H9 (cell line): Measurements from ENCODE around the gene BTBD6. TPM values are rescaled to one million over a fixed set of nuclear protein-coding genes. Genes with fewer than 3 reads are reported as not detected.

Experiments used
- DNase-seq: peaks from one replicate; pipeline ENCODE4 v3.0.0-alpha.2; 2017
- H2AFZ ChIP-seq: one replicate; pipeline ENCODE4 v1.6.1; 2013; ENCODE audit warnings: mild to moderate bottlenecking, low read length, control low read depth, moderate library complexity
- H2AK5ac ChIP-seq: 2 replicates; pipeline ENCODE4 v1.6.1; 2013; ENCODE audit warnings: low read length, control low read depth, mixed read lengths; ENCODE audit not compliant: insufficient read length
- H2BK120ac ChIP-seq: one replicate; pipeline ENCODE4 v1.6.1; 2013; ENCODE audit warnings: low read depth, mild to moderate bottlenecking, low read length, control low read depth, inconsistent platforms; ENCODE audit not compliant: poor library complexity, severe bottlenecking
- H2BK12ac ChIP-seq: 2 replicates; pipeline ENCODE4 v1.6.1; 2013; ENCODE audit warnings: low read length, control low read depth, mixed read lengths, low read depth; ENCODE audit not compliant: insufficient read length
- H2BK15ac ChIP-seq: 2 replicates; pipeline ENCODE4 v1.6.1; 2013; ENCODE audit warnings: low read depth, low read length, control low read depth
- H2BK20ac ChIP-seq: one replicate; pipeline ENCODE4 v1.6.1; 2013; ENCODE audit warnings: low read depth, mild to moderate bottlenecking, low read length, control low read depth, inconsistent platforms; ENCODE audit not compliant: poor library complexity, severe bottlenecking
- H2BK5ac ChIP-seq: 2 replicates; pipeline ENCODE4 v1.6.1; 2013; ENCODE audit warnings: low read length, control low read depth, mixed read lengths; ENCODE audit not compliant: insufficient read length
- H3K14ac ChIP-seq: 2 replicates; pipeline ENCODE4 v1.6.1; 2013; ENCODE audit warnings: low read length, control low read depth; ENCODE audit not compliant: insufficient read depth
- H3K18ac ChIP-seq: 2 replicates; pipeline ENCODE4 v1.6.1; 2013; ENCODE audit warnings: low read depth, mild to moderate bottlenecking, mixed read lengths, low read length, control low read depth; ENCODE audit not compliant: insufficient read length
- H3K23ac ChIP-seq: 2 replicates; pipeline ENCODE4 v1.6.1; 2013; ENCODE audit warnings: low read length, control low read depth, mixed read lengths, low read depth; ENCODE audit not compliant: insufficient read length
- H3K23me2 ChIP-seq: 2 replicates; pipeline ENCODE4 v1.6.1; 2013; ENCODE audit warnings: low read depth, mild to moderate bottlenecking, mixed read lengths, low read length, control low read depth; ENCODE audit not compliant: insufficient read length, poor library complexity, severe bottlenecking
- H3K27ac ChIP-seq: 2 replicates; pipeline ENCODE4 v1.5.1; 2013; ENCODE audit warnings: low read length, control low read depth, mixed read lengths, low read depth; ENCODE audit not compliant: insufficient read length
- H3K27me3 ChIP-seq: 2 replicates; pipeline ENCODE4 v1.6.1; 2013; ENCODE audit warnings: low read length, control low read depth, inconsistent platforms; ENCODE audit not compliant: insufficient read depth
- H3K4ac ChIP-seq: 2 replicates; pipeline ENCODE4 v1.6.1; 2013; ENCODE audit warnings: low read depth, mild to moderate bottlenecking, control low read depth, inconsistent platforms, low read length, moderate library complexity
- H3K4me1 ChIP-seq: 2 replicates; pipeline ENCODE4 v1.6.1; 2013; ENCODE audit warnings: low read length, control low read depth, inconsistent platforms; ENCODE audit not compliant: insufficient read depth
- H3K4me2 ChIP-seq: 2 replicates; pipeline ENCODE4 v1.6.1; 2013; ENCODE audit warnings: low read length, control low read depth, mixed read lengths; ENCODE audit not compliant: insufficient read length, insufficient read depth
- H3K56ac ChIP-seq: 2 replicates; pipeline ENCODE4 v1.6.1; 2013; ENCODE audit warnings: low read depth, mild to moderate bottlenecking, mixed read lengths, low read length, control low read depth; ENCODE audit not compliant: insufficient read length
- H3K79me1 ChIP-seq: 2 replicates; pipeline ENCODE4 v1.6.1; 2013; ENCODE audit warnings: low read depth, mild to moderate bottlenecking, moderate library complexity, low read length, control low read depth, inconsistent platforms; ENCODE audit not compliant: insufficient read depth, poor library complexity, severe bottlenecking
- H3K79me2 ChIP-seq: 2 replicates; pipeline ENCODE4 v1.6.1; 2013; ENCODE audit warnings: low read length, control low read depth, inconsistent platforms; ENCODE audit not compliant: insufficient read depth
- H3K9ac ChIP-seq: 2 replicates; pipeline ENCODE4 v1.6.1; 2013; ENCODE audit warnings: low read length, control low read depth, mixed read lengths; ENCODE audit not compliant: insufficient read length; ENCODE audit errors: extremely low read depth
- H3K9me3 ChIP-seq: one replicate; pipeline ENCODE4 v1.6.1; 2013; ENCODE audit warnings: low read depth, low read length, inconsistent platforms; ENCODE audit not compliant: control insufficient read depth
- H3T11ph ChIP-seq: one replicate; pipeline ENCODE4 v1.6.1; 2013; ENCODE audit warnings: mild to moderate bottlenecking, low read length, control low read depth, inconsistent platforms
- H4K20me1 ChIP-seq: one replicate; pipeline ENCODE4 v1.6.1; 2013; ENCODE audit not compliant: control insufficient read depth, insufficient read length, insufficient read depth
- H4K5ac ChIP-seq: 2 replicates; pipeline ENCODE4 v1.6.1; 2013; ENCODE audit warnings: low read depth, mild to moderate bottlenecking, mixed read lengths, low read length, control low read depth; ENCODE audit not compliant: insufficient read length
- H4K8ac ChIP-seq: replicated peaks from 2 replicates; pipeline ENCODE4 v1.6.1; 2013; ENCODE audit warnings: low read length, control low read depth, mixed read lengths, low read depth; ENCODE audit not compliant: insufficient read length
- H4K91ac ChIP-seq: 2 replicates; pipeline ENCODE4 v1.6.1; 2013; ENCODE audit warnings: low read depth, mild to moderate bottlenecking, moderate library complexity, mixed read lengths, low read length, control low read depth; ENCODE audit not compliant: insufficient read length
- H3K27ac Mint-ChIP-seq, 3 experiments: 2 replicates in 2 of 3; 3 replicates in 1 of 3; pipeline ENCODE4 v1.8.0; 2020 to 2021; ENCODE audit warnings: mixed read lengths in 3 of 3, mild to moderate bottlenecking in 1 of 3, moderate library complexity in 1 of 3
- H3K27me3 Mint-ChIP-seq: 2 replicates; pipeline ENCODE4 v1.8.0; 2021; ENCODE audit warnings: low read depth, mild to moderate bottlenecking, moderate library complexity, mixed read lengths
- H3K36me3 Mint-ChIP-seq, 3 experiments: 2 replicates in 2 of 3; 3 replicates in 1 of 3; pipeline ENCODE4 v1.8.0; 2020 to 2021; ENCODE audit warnings: low read depth in 3 of 3, mixed read lengths in 3 of 3; ENCODE audit not compliant: insufficient read depth in 1 of 3
- H3K4me1 Mint-ChIP-seq, 2 experiments: 2 replicates each; pipeline ENCODE4 v1.8.0; 2020; ENCODE audit warnings: mixed read lengths in 2 of 2
- H3K4me3 Mint-ChIP-seq, 2 experiments: 2 replicates in 1 of 2; 3 replicates in 1 of 2; pipeline ENCODE4 v1.8.0; 2020 to 2021; ENCODE audit warnings: mild to moderate bottlenecking in 2 of 2, mixed read lengths in 2 of 2, moderate library complexity in 1 of 2
- H3K9me3 Mint-ChIP-seq, 2 experiments: 2 replicates in 1 of 2; 3 replicates in 1 of 2; pipeline ENCODE4 v1.8.0; 2020; ENCODE audit warnings: mild to moderate bottlenecking in 2 of 2, mixed read lengths in 2 of 2, moderate library complexity in 1 of 2
- CTCF ChIP-seq: fragments of 200-600 bp; sonication (generic); conservative IDR thresholded peaks from 3 replicates; pipeline ENCODE4 v1.8.0; 2021; ENCODE audit warnings: antibody characterized with exemption, mild to moderate bottlenecking
- WGBS: extraction: QIAGEN DNeasy Blood & Tissue Kit; methylation state at CpG from one replicate; pipeline ENCODE4 v1.1.7; 2013; ENCODE audit warnings: missing lambda C conversion rate, low lambda C conversion rate, mixed read lengths; ENCODE audit not compliant: insufficient read length; ENCODE audit errors: extremely low coverage; 5-methylcytosine and 5-hydroxymethylcytosine counted together
- total RNA-seq: library from RNA; stranded (reverse); gene quantifications from 2 replicates; pipeline ENCODE4 v1.2.1, GENCODE V29; 2021

Gene BTBD6
- total RNA-seq, 1 experiment from 2014 or later: 23.3 TPM

GRCh38 chr14:105209646-105210045, 38.7 kb upstream of the BTBD6 start:
- Histone ChIP-seq H2BK20ac (no peak overlapping the region), H3K4me1 (no peaks in the 10 kb centered on the region), H3K4ac (no peak overlapping the region), H3K56ac (no peak overlapping the region), H3K79me2 (no peaks in the 10 kb centered on the region), H4K20me1 (no peaks in the 10 kb centered on the region), H3K79me1 (no peaks in the 10 kb centered on the region), H3K23ac (no peak overlapping the region), H3K9ac (no peak overlapping the region), H3K23me2 (no peaks in the 10 kb centered on the region), H3K27me3 (no peaks in the 10 kb centered on the region), H3K4me2 (no peak overlapping the region), H2BK5ac (no peak overlapping the region), H3K18ac (no peak overlapping the region), H3K14ac (no peak overlapping the region), H3K27ac (no peak overlapping the region), H4K8ac (no peak overlapping the region), H3K9me3 (no peaks in the 10 kb centered on the region), H2AK5ac (no peak overlapping the region), H2BK120ac (no peak overlapping the region), H2BK15ac (no peak overlapping the region), H3T11ph (no peak overlapping the region), H4K5ac (no peak overlapping the region), H2AFZ (no peak overlapping the region), H2BK12ac (no peak overlapping the region), H4K91ac (no peak overlapping the region)
- Mint-ChIP-seq H3K4me3 (no peak overlapping the region), H3K9me3 (no peaks in the 10 kb centered on the region), H3K4me1 (no peaks in the 10 kb centered on the region; a peak in 2 of 4 replicates), H3K36me3 (no peaks in the 10 kb centered on the region; a peak in 2 of 7 replicates), H3K27me3 (no peaks in the 10 kb centered on the region; the same call in 1 of the 2 replicates), H3K27ac (no peak overlapping the region)
- DNase-seq: no peak
- no peak for TF ChIP-seq CTCF
- WGBS: no CpG with 5 or more reads among the region's 16 CpGs
